ENCODE measurements around the gene POLR2A. TPM values are rescaled to one million over a fixed set of nuclear protein-coding genes. Genes with fewer than 3 reads are reported as not detected.

POLR2A gene
- total and polyA plus RNA-seq, 2 of the 4 experiments (the other 2 are of a cell fraction): 54.0 to 56.6 TPM

GRCh38 chr17:7476494-7476893 is 7.7 kb upstream of the POLR2A start:
- Histone ChIP-seq H4K5ac (ENCODE audit: low read depth, low read length) (no peak overlapping the region), H3K27ac (ENCODE audit: insufficient read depth, low read length) (peak overlapping the region; percentile 91; the same call in 1 of the 2 replicates), H3K18ac (ENCODE audit: low read depth, low read length) (no peak overlapping the region), H2AK9ac (replicated peaks; ENCODE audit: low read depth, low read length, poor library complexity) (peak overlapping the region; percentile 69), H3K27me3 (ENCODE audit: control insufficient read depth, insufficient read depth, low read length) (no peaks in the 10 kb centered on the region), H4K8ac (ENCODE audit: low read depth in 2 of 2, low read length in 2 of 2) (no peak overlapping the region), H2BK20ac (ENCODE audit: low read depth, low read length) (no peak overlapping the region), H3K36me3 (ENCODE audit: control insufficient read depth, insufficient read depth, low read length) (peaks cover 5% of the 10 kb centered on the region; the same call in 1 of the 2 replicates), H2AK5ac (ENCODE audit: low read depth, low read length) (peak overlapping the region; percentile 89), H3K9ac (ENCODE audit: low read depth, low read length) (0 out of 2 replicates have a peak overlapping the region, but pooled peaks have one; percentile 7), H3K9me1 (ENCODE audit: insufficient read depth, low read length) (peaks cover 29% of the 10 kb centered on the region), H3K14ac (replicated peaks; ENCODE audit: low read depth, low read length) (peak overlapping the region; percentile 74), H2AFZ (replicated peaks; ENCODE audit: low read length, poor library complexity) (no peak overlapping the region), H2BK5ac (ENCODE audit: low read depth, low read length, poor library complexity, severe bottlenecking) (peak overlapping the region; percentile 45), H3K4me2 (ENCODE audit: low read depth, low read length) (peak overlapping the region; percentile 1; the same call in 1 of the 2 replicates), H4K91ac (ENCODE audit: insufficient read depth, low read depth, low read length) (peak overlapping the region; percentile 10; the same call in 1 of the 2 replicates), H3K4ac (ENCODE audit: low read depth, low read length) (peak overlapping the region; percentile 93), H3K79me1 (ENCODE audit: low read depth in 1 of 2, low read length in 2 of 2) (peaks cover 5 to 69% of the 10 kb centered on the region in 2 experiments; a peak in 3 of 4 replicates), H4K20me1 (ENCODE audit: insufficient read depth, low read length) (peaks cover 68% of the 10 kb centered on the region), H3K23ac (ENCODE audit: low read depth, low read length) (peak overlapping the region; percentile 39; the same call in 1 of the 2 replicates), H3K4me3 (ENCODE audit: insufficient read depth, low read depth, low read length) (no peak overlapping the region), H2BK15ac (ENCODE audit: low read depth, low read length) (no peak overlapping the region), H2BK120ac (ENCODE audit: low read depth, low read length) (no peak overlapping the region), H3K56ac (ENCODE audit: extremely low read depth, insufficient read depth, low read length) (peak overlapping the region; percentile 40; the same call in 1 of the 2 replicates), H3K4me1 (ENCODE audit: control insufficient read depth, insufficient read depth, low read length) (peaks cover 22% of the 10 kb centered on the region), H3K9me3 (ENCODE audit: control insufficient read depth, insufficient read depth, low read length) (no peaks in the 10 kb centered on the region)
- WGBS, 2 experiments (ENCODE audit: extremely low coverage in 2 of 2, insufficient read length in 1 of 2): no CpG with 5 or more reads among the region's 3 CpGs
- no peak for TF ChIP-seq ELK1 (IDR thresholded peaks at IDR 0.05; ENCODE audit: borderline replicate concordance, low read depth, low read length)
- TF ChIP-seq POLR2A (IDR thresholded peaks at IDR 0.05; ENCODE audit: low read depth, low read length): 0 out of 2 replicates have a peak, but pooled peaks have one; percentile 6
- peak; percentile 23; the same call in 1 of the 2 replicates for TF ChIP-seq FOS (IDR thresholded peaks at IDR 0.05; ENCODE audit: low read depth, low read length)
- TF ChIP-seq BHLHE40 (IDR thresholded peaks at IDR 0.05; ENCODE audit: low read depth, low read length): no peak
- ATAC-seq (ENCODE audit: low read depth) (no peak), DNase-seq (peak; percentile 76)
- in situ Hi-C loops (cut with MboI; ENCODE audit: low sequenced_read_pairs): no loop called here
- BruUV-seq (replicated peaks): no TSS peak
- intact Hi-C loops (cut with micrococcal nuclease): no loop called here
- POLR2A ChIA-PET (ENCODE audit: unreplicated experiment): interaction anchor here (0.6 to 0.7 kb wide), 2 partner anchors 8 to 10 kb away, joined by 4 to 5 read pairs; no protein-coding TSS in a partner anchor
- dilution Hi-C loops (cut with HindIII; ENCODE audit: low sequenced_read_pairs, unreplicated experiment): no loop called here
- CTCF ChIA-PET: interaction anchor here (2.2 kb wide), 1 partner anchor 39 kb away, joined by 10 read pairs; no protein-coding TSS in a partner anchor
